Measurements from ENCODE around the gene C2orf42.

- no peak for TF ChIP-seq CTCF (conservative IDR thresholded peaks at IDR 0.05)
- no peak for TF ChIP-seq ZFX (IDR thresholded peaks at IDR 0.05)
Measured at GRCh38 chr2:70126413-70126812, 64.4 kb downstream of the C2orf42 start.

All from C4-2B (cell line).